HepG2 (cell line): ENCODE measurements around the gene PEAK3.

Experiments used
- ARHGAP35 ChIP-seq: sonication (generic); formaldehyde crosslinking; IDR thresholded peaks from 2 replicates; pipeline ENCODE4 v1.9.0; 2022; ENCODE audit warnings: mild to moderate bottlenecking, inconsistent platforms, moderate library complexity, missing genetic modification reagents, borderline replicate concordance
- CEBPB ChIP-seq: IDR thresholded peaks from 2 replicates; pipeline ENCODE4 v1.6.1; 2011; ENCODE audit warnings: low read depth, low read length, improper control_type of control experiment, borderline replicate concordance
- HDAC2 ChIP-seq: sonication (generic); formaldehyde crosslinking; IDR thresholded peaks from 2 replicates; pipeline ENCODE4 v1.4.0; 2020; ENCODE audit warnings: missing genetic modification reagents
- HOXA7 ChIP-seq: sonication (generic); formaldehyde crosslinking; IDR thresholded peaks from 2 replicates; pipeline ENCODE4 v1.8.1; 2022; ENCODE audit warnings: mild to moderate bottlenecking, missing genetic modification reagents, moderate library complexity
- IKZF4 ChIP-seq: sonication (generic); formaldehyde crosslinking; IDR thresholded peaks from 2 replicates; pipeline ENCODE4 v1.5.1; 2020; ENCODE audit warnings: borderline replicate concordance, mild to moderate bottlenecking, low read depth, missing genetic modification reagents; ENCODE audit errors: not compliant biosample characterization
- MEF2D ChIP-seq: sonication (generic); formaldehyde crosslinking; IDR thresholded peaks from 2 replicates; pipeline ENCODE4 v1.5.1; 2020; ENCODE audit warnings: mild to moderate bottlenecking, missing genetic modification reagents
- SP2 ChIP-seq: sonication (generic); formaldehyde crosslinking; IDR thresholded peaks from 2 replicates; pipeline ENCODE4 v1.5.1; 2020; ENCODE audit warnings: mild to moderate bottlenecking, missing genetic modification reagents
- TAF1 ChIP-seq: sonication (generic); formaldehyde crosslinking; IDR thresholded peaks from 2 replicates; pipeline ENCODE4 v1.4.0; 2020; ENCODE audit warnings: missing genetic modification reagents
- YY1 ChIP-seq: IDR thresholded peaks from 2 replicates; pipeline ENCODE4 v1.6.1; 2011; ENCODE audit warnings: low read length, low read depth, moderate library complexity, mild to moderate bottlenecking; ENCODE audit not compliant: insufficient read depth, insufficient replicate concordance
- ZBTB39 ChIP-seq: sonication (generic); formaldehyde crosslinking; IDR thresholded peaks from 2 replicates; pipeline ENCODE4 v1.5.0; 2020; ENCODE audit warnings: missing genetic modification reagents
- ZNF501 ChIP-seq: sonication (generic); formaldehyde crosslinking; IDR thresholded peaks from 2 replicates; pipeline ENCODE4 v1.5.1; 2020; ENCODE audit warnings: mild to moderate bottlenecking, moderate library complexity, missing genetic modification reagents
- TF ChIP-seq, protein P1 (sequence below): sonication (generic); formaldehyde crosslinking; IDR thresholded peaks from 2 replicates; pipeline ENCODE4 v1.5.0; 2020; ENCODE audit warnings: mild to moderate bottlenecking, missing genetic modification reagents, moderate library complexity
- TF ChIP-seq, protein P2 (sequence below): sonication (generic); formaldehyde crosslinking; IDR thresholded peaks from 2 replicates; pipeline ENCODE4 v1.4.0; 2020; ENCODE audit warnings: missing genetic modification reagents, mild to moderate bottlenecking, borderline replicate concordance
- TF ChIP-seq, protein P3 (sequence below): IDR thresholded peaks from 2 replicates; pipeline ENCODE4 v1.6.1; 2012; ENCODE audit warnings: inconsistent platforms

- TF ChIP-seq TAF1 (no peak), YY1 (no peak), ARHGAP35 (CRISPR knock-in tag) (no peak), ZNF501 (CRISPR knock-in tag) (no peak), CEBPB (no peak), HOXA7 (CRISPR knock-in tag) (no peak), SP2 (CRISPR knock-in tag) (no peak), HDAC2 (CRISPR knock-in tag) (no peak), IKZF4 (CRISPR knock-in tag) (no peak), MEF2D (CRISPR knock-in tag) (no peak), ZBTB39 (no peak)
- TF ChIP-seq, protein P1, sequence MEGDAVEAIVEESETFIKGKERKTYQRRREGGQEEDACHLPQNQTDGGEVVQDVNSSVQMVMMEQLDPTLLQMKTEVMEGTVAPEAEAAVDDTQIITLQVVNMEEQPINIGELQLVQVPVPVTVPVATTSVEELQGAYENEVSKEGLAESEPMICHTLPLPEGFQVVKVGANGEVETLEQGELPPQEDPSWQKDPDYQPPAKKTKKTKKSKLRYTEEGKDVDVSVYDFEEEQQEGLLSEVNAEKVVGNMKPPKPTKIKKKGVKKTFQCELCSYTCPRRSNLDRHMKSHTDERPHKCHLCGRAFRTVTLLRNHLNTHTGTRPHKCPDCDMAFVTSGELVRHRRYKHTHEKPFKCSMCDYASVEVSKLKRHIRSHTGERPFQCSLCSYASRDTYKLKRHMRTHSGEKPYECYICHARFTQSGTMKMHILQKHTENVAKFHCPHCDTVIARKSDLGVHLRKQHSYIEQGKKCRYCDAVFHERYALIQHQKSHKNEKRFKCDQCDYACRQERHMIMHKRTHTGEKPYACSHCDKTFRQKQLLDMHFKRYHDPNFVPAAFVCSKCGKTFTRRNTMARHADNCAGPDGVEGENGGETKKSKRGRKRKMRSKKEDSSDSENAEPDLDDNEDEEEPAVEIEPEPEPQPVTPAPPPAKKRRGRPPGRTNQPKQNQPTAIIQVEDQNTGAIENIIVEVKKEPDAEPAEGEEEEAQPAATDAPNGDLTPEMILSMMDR (CRISPR knock-in tag): no peak
- TF ChIP-seq, protein P2, sequence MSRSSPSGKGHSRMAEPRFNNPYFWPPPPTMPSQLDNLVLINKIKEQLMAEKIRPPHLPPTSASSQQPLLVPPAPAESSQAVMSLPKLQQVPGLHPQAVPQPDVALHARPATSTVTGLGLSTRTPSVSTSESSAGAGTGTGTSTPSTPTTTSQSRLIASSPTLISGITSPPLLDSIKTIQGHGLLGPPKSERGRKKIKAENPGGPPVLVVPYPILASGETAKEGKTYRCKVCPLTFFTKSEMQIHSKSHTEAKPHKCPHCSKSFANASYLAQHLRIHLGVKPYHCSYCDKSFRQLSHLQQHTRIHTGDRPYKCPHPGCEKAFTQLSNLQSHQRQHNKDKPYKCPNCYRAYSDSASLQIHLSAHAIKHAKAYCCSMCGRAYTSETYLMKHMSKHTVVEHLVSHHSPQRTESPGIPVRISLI (CRISPR knock-in tag): no peak
- TF ChIP-seq, protein P3, sequence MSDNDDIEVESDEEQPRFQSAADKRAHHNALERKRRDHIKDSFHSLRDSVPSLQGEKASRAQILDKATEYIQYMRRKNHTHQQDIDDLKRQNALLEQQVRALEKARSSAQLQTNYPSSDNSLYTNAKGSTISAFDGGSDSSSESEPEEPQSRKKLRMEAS: peak; percentile 32; the same call in 1 of the 2 replicates
These were observed 26.2 kb upstream of the PEAK3 start, which contains the start of gene LINGO3 for GRCh38 chr19:2308114-2308556.
